GM19035 (cell line): ENCODE data around the gene CAPN7.
A peak's percentile ranks its signal among the peaks of the same experiment; 100 is the strongest.

Source experiments
- ATAC-seq: cut with Tn5 transposase; IDR thresholded peaks from one replicate; pipeline ENCODE4 v1.9.1; 2021; ENCODE audit not compliant: unreplicated experiment

The CAPN7 gene

DNA sequence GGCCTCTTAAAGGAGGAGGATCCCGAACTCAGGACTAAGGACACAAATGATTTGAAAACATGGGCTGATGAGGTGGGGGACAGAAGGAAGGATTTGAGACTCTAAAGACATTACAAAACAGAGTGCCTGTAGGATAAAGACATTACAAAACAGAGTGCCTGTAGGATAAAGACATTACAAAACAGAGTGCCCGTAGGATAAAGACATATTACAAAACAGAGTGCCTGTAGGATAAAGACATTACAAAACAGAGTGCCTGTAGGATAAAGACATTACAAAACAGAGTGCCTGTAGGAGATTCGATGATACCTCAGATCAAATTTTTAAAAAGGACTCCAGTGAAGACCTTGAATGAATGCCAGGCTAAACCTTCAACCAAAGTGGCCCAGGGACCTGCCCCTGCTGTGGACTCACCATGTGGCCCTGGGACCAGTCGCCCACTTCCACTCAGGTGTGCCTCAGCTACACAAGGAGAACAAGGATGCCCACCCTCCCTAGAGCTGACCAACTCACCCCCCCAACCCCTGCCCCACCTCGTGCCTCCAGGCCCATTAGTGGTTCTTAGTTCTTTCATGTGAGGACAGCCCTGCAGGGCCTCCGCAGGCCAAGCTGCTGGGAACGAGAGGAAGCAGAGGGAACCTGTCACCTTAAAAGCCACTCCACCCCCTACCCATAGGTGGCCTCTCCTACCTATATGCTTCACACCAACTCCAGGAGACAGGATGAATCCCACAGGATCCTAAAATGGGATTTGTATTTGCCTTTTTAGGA lies 66.6 kb downstream of the CAPN7 start:
- ATAC-seq, result no peak

DNA sequence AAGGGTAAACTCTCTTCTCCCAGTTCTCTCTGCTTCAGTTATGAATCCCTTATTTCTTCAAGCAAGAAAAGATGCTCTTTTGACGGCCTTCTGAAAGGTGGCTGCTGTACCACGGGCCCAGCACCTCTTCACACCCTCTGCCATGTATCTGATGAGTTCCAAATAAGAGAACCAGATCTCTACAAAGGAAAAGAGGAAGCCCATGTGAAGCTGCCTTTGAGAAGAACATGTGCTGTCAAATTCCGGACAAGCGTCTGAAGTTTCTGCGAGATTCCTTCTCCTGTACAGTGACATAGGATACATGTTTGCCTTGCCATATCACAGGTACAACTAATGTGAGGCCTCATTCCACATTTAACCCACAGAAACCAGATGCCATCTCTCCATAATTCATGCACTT lies 67.2 kb downstream of the CAPN7 start:
- no peak for ATAC-seq

DNA sequence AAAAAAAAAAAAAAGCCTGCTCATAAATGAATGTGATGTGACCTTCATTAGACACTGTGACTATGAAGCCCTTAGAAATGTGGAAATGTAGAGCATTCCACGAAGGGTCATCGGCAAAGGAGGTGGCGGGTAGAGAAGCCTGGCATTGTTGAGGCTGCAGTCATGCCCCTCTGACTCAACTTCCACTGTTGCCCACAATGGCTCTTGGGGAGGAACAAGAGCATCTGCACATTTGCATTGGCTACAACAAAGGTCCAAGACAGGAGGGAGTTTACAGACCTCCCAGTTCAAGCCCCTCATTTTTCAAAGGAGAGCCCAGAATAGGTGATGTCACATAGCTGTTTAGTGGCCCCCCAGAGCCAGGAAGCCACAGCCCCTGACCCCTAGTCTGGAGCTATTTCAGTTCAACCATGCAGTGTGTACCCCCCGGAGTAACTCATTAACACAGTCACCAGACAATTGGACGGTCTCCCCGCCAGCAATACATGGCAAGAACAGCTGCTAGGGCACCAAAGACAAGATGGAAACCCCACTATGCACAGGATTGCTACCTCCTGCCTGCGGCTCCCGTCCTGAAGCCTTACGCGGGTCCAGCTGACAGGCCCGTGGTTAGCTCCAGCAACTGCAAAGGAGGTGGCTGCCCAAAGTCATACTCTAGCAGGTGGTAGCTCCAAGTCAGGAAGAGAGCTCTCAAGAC lies 70.1 kb downstream of the CAPN7 start:
- no peak for ATAC-seq

DNA sequence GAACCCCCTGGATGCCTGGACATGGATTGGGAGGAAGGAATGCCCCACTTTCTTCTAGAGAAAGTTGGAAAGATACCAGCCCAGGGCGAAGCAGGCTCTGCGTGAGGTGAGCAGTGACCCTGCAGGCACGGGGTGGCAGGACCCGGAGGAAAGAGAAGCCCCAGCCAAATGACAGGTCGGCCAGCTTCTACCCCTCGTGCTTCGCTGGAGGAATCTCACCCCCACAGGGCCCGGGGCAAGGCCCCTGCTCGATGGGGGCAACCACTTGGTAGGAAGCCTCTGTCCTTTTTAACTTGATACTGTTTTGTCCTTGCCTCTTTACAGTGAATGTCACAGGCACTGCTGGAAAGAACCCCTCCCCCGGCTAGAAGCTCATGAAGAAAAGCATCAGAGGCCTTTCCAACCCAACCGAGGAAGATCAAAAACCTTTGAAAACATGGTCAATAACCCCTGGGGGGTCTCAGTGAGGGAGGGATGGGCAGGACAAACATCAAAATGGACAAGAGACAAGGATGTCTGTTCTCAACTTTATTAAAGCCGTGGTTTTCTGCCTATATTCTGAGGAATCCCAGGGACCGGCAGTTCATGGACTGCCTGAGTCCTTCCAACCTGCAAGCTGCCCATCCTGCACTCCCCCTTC lies 71.9 kb downstream of the CAPN7 start:
- no peak for ATAC-seq

DNA sequence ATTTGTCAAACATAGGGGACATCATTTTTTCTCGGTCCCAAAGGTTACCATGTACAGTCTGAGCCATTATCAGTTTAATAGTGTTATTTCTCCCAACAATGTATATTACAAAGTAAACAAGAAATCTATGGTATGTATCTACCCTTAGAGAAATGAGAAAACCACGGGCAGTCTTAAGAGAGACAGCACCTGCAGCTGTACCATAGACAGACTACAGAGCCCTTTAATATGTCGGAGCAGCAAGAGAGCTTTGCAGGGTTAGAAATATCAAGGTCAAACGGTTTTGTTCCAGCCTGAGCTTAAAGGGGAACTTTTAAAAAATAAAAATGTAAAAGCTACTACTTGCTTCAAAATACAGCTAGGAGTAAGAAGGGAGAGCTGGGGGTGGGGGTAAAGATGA lies 73.2 kb downstream of the CAPN7 start:
- no peak for ATAC-seq

DNA sequence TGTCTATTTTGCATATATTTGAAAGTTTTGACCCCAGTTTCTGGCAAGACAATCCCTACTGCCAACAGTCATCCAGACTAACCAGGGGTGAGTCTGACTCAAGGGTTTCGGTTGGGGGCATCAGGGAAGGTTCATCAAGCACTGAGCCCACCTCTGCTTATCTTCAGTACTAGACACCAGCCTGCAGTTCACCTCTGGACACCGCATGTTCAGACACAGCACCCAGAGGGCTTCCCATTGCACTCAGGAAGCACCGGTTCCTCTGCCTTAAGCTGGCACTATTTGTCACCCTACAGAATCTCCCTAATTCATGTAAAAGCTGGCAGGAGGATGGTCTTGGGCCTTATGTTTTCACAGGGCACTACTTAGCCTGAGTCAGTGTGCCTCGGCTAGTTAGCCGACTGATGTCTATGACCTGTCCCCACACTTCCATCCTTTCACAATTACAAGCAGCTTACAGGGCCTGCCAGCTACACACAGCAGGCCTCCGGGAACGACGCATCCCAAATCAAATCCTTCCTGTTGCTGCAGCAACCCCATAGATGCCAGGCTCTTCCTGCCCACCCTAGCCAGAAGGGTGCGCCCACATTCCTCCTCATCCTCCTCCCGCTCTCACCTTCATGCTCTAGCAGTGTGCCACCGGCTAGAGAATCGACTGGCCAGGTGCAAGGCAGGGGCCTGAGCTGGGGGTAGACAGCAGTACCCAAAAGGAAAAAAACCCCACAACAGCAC lies 73.8 kb downstream of the CAPN7 start:
- no peak for ATAC-seq

DNA sequence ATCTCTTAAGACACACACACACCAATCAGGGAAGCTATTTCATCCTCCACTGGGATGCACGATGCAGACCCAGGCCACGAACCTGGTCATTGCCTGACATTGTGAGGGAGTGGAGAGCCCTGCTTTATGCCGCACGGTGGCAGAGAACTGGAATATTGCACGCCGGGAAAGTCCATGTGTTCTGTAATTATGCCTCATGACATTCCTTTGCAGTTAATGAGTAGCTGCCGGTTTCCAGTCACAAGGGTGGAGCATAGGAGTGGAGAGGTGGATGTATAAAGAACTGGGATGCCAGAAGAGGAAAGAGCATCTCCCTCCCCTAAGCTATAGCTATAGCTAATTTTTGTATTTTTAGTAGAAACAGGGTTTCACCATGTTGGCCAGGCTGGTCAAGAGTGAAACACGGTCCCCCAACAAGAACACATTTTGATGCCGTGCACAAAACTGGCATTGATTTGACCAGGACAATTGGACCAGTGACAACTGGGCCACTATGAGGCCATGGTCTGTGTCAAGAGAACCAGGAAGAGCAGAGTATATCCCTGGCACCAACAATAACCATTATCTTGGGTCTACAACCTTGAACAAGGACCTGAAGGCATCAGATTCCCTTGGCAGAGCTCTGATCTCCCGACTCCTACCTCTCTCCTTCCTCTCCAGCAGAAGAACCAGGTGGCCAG lies 74.9 kb downstream of the CAPN7 start:
- ATAC-seq, result no peak

DNA sequence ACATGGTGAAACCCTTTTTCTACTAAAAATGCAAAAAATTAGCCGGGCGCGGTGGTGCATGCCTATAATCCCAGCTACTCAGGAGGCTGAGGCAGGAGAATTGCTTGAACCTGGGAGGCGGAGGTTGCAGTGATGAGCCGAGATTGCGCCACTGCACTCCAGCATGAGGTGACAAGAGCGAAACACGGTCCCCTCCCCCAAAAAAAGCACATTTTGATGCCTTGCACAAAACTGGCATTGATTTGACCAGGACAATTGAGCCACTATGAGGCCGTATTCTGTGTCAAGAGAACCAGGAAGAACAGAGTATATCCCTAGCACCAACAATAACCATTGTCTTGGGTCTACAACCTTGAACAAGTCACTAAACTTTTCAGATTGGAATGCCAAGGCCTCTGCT lies 75.8 kb downstream of the CAPN7 start:
- no peak for ATAC-seq

DNA sequence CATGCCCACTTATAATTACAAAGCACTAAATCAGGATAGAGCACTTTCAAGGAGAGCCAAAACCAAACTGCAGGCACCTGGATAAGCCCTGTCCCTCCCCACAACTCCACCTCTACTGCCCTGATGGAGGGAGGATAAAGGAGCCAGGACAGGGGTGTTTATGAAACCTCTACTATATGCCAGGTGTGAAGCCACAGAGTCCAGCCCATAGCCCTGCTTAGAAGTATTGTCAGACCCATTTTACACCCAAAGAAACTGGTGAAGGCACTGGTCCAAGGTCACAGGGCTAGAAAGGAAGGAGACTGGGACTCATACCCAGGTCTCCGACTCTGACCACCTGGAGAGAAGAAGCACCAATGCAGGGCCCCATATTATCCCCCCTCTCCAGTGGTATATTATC lies 77.7 kb downstream of the CAPN7 start:
- ATAC-seq, result no peak

DNA sequence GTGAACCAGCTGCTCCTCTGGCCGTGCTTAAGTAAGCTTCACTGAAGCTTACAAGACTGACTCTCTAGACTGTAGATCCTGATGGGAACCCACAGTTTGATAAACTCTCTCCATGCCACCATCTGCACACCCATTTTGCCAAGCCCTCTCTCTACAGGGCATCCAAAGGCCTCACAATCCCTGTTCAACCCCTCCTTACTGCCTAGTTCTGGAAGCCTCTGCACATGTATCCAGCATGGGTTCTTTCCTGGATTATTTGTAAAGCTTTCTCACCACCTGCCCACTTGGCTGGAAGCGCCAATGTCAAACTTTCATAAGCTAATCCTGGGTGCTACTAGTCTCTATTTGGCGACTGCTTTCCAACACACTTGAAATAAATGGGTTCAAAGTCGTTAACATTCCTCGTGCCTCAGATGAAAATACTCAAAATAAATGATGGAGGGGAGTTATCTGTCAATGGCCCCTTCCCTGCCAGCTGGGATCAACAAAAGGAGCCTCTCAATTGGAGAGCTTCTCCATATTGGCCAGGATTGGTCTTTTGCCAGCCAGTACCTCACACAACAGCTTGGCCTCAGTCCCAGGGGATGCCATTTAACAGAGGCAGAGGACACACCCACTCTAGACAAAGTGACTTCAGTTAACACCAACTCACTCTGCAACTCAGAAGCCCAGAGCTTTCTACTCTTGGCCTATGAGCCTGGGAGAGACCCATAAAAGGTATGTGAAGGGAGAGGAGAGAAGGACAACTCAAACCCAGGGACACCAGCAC lies 78.3 kb downstream of the CAPN7 start:
- ATAC-seq, result no peak

DNA sequence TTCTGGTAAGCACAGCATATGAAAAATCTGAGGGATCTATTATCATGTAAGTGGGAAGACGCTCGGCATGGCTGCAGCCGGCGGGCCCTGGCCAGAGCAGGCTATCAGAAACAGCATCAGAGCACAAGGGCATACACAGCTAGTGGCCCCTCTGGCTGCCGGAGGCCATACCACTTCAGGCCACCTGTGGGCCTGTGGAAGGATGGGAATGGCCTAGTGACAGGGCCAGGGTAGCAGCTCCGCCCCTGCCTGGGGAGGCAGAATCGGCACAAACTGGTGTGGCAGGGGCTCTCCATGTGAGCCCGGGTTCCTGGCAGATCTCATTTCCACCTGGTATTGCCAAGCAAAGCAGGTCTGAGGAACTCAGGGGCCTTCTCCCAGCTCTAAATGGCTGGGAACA lies 80.0 kb downstream of the CAPN7 start:
- no peak for ATAC-seq

DNA sequence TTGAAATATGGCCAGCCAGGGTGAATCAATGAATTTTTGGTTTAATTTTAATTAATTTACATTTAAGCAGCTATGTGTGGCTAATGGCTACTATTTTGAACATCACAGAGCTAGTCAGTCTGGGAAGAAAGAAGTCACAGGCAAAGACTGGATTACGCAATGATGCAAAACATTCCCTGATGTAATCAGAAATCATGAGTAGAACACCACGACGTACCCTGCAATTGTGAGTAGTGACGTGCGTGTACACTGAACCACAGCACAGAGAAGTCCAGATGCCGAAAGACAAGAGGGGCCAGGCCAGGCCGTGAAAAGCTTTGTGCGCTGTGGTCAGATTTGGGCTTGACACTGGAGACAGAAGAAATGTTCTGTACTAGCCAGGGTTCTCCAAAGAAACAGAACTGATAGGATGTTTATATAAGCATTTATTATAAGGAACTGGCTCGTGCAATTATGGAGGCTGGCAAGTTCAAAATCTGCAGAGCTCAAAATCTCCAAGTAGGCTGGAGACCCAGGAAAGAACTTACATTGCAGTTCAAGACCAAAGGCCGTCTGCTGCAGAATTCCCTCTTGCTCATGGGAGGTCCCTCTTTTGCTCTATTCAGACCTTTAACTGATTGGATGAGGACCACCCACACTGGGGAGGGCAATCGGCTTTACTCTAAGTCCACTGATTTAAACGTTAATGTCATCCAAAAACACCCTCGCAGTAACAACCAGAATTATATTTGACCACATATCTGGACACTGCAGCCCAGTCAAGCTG lies 81.7 kb downstream of the CAPN7 start:
- ATAC-seq, result no peak

DNA sequence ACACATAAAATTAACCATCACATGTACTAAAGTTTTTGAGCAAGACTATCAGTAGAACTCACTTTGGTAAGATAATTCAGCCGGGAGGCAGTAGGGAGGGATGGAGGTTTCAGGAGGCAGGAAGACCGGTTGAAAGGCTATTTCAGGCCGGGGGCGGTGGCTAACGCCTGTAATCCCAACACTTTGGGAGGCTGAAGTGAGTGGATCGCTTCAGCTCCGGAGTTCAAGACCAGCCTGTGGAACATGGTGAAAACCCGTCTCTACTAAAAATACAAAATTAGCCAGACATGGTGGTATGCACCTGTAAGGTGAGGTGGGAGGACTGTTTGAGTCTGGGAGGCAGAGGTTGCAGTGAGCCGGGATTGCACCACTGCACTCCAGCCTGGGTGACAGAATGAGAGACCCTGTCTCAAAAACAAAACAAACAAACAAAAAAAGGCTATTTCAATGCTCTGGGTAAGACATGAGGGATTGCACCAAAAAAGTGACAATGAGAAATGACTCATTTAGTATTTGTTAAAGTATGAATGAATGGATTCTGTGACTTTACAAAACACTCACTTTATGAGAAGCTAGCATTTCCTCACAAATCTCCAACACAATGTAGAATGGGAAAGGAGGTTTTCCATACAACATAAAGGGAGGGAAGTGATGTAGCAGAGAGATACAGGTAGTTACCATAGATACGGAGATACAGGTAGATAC lies 82.4 kb downstream of the CAPN7 start:
- ATAC-seq, result no peak

DNA sequence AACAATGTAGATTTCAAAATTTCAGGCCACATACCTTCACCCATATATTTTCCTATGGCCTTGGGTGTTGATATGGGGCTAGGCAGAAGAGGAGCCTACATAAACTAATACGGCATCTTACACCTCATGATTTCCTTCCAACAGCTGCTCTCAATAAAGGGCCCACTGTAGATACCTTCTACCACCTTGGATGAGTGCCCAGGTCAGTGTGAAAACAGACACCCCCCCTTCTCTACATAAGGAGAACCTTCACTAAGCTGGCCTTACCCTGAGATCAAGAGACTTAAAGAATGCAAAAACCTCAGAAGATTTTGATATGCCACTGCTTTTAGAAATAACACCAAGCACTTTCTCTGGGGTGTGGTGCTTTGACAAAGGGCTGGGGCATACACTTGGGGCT lies 83.6 kb downstream of the CAPN7 start:
- no peak for ATAC-seq

DNA sequence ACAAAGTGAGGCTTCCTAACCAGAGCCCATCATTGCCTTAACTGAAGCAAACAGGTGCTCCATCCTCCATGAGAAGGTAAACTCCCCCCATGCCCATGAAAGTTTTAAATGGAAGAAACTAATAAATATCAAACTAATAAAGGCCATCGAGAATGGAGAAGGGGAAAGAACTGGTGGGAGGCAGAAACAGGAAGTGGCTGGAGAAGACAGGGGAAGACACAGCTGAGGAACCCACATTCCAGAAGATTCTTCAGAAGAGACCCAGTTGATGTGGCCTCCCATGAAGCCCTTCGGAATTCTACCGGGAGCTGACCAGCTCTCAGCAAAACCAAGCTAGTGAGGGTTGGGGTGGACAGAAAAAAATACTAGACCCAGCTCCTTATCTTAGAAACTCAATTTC lies 84.7 kb downstream of the CAPN7 start:
- no peak for ATAC-seq

DNA sequence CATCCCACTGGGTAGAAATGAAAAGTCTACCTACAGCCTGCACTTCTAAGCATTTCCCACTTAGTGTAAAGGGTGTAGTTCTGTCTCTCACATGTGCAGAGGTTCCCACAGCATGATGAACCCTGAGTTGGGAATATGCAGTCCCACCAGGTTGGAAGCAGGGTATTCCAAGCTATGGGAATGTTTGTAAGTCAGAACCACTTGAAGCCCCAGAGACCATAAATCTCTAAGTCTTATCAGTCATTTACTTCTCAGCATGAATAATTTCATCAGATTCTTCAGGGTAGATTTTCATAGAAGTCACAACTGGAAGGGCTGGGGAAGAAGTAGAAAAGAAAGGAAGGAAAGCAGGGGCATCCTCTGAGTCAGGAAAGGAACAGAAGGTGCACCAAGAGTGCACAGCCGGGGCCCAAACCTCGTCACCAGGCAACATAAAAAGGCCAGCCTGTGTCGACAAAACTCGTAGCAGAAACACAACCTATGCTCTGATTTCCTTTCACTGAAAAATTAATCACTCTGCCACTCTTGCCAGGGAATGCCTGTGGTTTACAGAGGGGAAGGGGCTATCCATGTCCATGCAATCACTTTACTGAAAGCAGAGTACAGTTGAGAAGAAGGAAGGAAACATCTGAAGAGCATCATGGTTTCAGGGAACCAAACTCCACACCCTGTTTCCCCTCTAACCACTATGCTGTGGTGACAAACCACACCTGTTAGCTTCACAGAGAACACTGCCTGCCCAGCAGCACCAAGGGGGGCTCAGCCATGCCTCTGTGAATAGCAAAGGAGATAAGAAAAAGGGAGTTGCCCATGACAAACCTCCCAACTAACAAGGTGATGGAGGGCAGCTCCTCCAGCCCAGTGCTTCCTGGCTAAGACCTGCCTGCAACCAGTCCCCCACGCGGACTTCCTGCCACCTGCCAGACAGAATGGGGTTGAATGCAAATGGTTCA lies 85.8 kb downstream of the CAPN7 start:
- peak; percentile 79 for ATAC-seq

DNA sequence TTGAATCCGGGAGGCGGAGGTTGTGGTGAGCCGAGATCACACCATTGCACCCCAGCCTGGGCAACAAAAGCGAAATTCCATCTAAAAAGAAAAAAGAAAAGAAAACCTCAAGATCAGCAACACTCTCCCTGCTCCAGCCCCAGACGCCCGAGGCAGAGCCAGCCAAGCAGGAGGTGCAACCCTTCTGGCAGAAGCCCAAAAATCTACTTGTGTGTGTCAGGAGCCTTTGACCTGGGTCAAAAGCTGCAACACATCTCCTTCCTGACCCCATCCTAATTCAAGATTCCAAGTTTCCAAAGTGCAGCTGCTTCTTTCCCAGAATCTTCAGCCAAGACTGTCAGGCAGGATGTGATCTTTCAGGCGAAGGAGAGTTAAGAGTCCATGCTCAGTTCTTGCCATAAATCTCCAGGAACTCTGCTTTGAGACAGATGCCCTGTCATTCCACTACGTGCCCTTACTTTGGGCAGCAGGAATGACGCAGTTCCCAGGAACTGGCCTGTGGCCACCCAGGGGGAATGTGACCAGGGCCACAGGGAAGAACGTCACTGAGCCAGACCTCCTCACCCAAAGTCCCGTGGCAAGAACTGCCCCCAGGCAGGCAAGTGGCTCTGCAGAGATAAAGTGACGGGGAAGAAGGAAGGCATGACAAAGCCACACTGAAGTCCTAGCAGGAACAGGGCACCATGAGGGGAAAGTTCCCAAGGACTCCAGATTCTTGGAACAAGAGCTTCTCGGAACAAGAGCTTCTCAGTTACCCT lies 86.9 kb downstream of the CAPN7 start:
- ATAC-seq, result no peak
